WI38 (cell line): Measurements from ENCODE around the gene IL3RA.
"Not testable (repeated sequence)": the region's sequence is repeated elsewhere in the genome, so short reads cannot be mapped to it uniquely, and the experiment has no call there.

Experiments
- H3K4me3 ChIP-seq: 2 replicates; pipeline ENCODE4 v1.5.1; 2011; ENCODE audit warnings: low read depth, mild to moderate bottlenecking, control low read depth, low read length
- TF ChIP-seq, protein P1 (sequence below): IDR thresholded peaks from 2 replicates; pipeline ENCODE4 v1.5.1; 2012; ENCODE audit warnings: low read depth, mild to moderate bottlenecking, control low read depth, low read length

Gene IL3RA

DNA sequence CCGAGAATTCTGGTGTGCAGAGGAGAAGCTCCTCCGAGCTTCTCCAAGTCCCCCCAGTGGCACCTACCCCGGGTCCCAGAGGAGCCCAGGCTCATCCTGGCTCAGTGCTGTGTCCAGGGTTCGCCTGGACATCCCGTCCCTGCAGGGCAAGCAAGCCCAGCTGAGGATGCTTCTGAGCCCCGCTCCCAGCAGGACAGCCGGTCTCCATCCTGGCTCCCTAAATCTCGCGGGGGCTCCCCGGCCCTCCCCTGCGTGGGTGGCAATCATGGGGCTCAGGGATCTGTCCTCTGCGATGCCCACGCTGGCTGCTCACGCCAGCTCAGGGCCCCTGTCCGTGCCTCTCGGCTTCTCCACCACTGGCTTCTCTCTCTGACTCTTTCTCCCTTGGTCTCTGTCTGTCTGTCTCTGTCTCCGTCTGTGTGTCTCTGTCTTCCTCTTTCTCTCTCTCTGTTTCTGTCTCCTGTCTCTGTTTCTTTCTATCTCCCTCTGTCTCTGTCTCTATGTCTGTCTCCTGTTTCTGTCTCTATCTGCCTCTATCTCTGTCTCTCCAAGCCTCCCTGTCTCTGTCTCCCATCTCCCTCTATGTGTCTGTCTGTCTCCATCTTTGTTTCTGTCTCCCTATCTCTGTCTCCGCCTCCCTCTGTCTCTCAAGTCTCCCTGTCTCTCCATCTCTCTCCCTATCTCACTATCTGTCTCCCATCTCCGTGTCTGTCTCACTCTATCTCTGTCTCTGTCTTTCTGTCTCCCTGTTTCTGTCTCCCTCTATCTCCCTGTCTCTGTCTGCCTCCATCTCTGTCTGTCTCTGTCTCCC, 83.2 kb downstream of the IL3RA start:
- TF ChIP-seq, protein P1, sequence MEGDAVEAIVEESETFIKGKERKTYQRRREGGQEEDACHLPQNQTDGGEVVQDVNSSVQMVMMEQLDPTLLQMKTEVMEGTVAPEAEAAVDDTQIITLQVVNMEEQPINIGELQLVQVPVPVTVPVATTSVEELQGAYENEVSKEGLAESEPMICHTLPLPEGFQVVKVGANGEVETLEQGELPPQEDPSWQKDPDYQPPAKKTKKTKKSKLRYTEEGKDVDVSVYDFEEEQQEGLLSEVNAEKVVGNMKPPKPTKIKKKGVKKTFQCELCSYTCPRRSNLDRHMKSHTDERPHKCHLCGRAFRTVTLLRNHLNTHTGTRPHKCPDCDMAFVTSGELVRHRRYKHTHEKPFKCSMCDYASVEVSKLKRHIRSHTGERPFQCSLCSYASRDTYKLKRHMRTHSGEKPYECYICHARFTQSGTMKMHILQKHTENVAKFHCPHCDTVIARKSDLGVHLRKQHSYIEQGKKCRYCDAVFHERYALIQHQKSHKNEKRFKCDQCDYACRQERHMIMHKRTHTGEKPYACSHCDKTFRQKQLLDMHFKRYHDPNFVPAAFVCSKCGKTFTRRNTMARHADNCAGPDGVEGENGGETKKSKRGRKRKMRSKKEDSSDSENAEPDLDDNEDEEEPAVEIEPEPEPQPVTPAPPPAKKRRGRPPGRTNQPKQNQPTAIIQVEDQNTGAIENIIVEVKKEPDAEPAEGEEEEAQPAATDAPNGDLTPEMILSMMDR = no peak
- no peak overlapping the region for H3K4me3 ChIP-seq

DNA sequence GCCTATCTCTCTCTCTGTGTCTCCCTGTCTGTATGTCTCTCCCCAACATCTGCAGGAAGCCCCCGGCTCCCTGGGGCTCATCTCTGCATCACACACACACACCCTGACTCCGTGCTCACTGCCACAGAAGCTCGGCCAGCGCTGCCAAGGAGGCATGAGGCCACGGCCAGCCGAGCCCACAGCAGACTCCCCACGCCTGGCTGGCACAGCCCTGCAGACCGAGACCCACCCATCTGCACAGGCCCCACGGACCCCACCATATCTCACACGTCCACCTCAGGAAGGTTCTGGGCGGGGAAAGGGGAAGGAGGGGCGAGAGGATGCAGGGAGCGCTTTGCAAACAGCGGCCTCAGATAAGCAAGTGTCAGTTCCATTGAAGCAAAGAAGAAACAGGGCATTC, 83.8 kb downstream of the IL3RA start:
- TF ChIP-seq, protein P1 = no peak
- no peak overlapping the region for H3K4me3 ChIP-seq

DNA sequence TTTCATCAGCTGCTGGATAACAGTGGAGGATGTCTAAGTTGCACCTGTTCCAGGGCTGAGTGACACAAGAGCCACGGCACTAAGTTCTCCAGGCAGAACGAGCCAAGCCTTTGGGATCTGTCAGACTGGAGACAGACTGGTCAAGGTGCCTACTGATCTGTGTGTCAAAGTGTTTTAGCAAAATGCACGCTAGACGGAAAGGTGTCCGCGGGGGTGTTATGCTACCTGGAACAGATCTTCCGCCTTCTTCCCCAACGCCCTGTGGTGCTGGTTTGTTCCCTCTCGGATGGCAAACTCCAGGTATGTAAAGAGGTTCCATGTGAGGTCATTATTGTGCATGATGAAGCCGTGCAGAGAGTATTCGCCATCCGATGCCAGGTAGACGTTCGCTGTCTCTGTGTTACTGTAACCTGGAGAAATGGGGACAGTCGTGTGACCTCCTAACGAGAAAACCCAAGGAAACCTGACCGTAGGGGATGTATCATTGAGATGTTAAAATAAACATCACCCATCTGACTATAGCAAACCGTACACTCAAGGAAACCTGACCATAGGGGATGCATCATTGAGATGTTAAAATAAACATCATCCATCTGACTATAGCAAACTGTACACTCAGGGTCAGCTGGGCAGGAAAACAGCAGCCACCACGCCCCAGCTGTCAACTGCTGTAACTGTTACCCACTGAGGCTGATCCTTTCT, 85.0 kb downstream of the IL3RA start:
- H3K4me3 ChIP-seq = no peak overlapping the region
- TF ChIP-seq, protein P1 = no peak

DNA sequence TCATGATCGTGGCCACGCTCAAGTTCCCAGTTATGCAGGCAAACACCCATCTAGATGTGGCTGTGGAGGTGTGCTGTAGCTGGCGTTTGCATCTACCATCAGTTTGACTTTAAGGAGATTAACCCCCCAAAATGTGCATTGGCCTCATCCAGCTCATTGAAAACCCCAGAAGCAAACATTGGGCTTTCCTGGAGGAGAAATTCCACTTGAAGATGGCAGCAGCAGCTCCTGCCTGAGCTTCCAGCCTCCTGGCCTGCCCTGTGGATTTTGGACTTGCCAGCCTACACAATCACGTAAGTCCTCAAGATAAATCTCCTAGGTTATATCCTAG, 85.5 kb downstream of the IL3RA start:
- H3K4me3 ChIP-seq = no peak overlapping the region
- TF ChIP-seq, protein P1 = no peak

DNA sequence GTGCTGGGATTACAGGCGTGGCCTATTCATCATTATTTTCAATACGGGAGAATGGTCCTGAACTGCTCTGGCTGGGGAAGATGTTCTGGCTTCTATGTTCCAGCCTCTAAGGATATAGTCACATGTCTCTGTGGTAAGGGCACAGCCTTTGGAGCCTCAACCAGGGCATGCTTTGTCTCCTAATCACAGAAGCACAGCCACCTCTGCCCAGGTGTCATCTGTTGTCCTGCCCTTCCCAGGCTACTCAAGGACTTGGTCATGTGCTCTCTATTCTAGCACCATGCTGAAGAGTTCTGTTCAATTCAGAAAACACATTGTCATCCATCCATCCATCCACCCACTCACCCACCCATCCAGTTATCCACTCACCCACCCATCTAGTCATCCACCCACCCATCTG, 86.6 kb downstream of the IL3RA start:
- H3K4me3 ChIP-seq = no peak overlapping the region
- TF ChIP-seq, protein P1 = no peak

DNA sequence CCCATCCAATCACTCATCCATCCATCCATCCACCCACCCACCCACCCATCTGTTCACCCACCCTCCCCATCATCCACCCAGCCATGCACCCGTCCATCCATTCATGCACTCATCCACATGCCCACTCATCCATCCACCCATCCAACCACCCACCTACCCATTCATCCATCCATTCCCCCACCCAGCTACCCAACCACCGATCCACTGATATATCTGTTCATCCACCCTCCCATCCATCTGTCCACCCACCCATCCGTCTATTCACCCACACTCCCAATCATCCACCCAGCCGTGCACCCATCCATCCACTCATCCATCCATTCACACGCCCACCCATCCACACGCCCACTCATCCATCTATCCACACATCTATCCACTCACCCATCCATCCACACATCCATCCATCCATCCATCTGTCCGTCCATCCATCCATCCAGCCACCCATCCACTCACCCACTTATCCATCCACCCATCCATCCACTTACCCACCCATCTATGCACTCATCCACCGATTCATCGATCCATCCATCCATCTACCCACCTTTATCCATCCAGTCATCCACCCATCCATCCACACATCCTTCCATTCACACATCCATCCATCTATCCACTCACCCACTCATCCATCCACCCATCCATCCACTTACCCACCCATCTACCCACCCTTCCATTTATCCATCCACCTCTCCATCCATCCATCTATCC, 87.7 kb downstream of the IL3RA start:
- TF ChIP-seq, protein P1 = no peak

DNA sequence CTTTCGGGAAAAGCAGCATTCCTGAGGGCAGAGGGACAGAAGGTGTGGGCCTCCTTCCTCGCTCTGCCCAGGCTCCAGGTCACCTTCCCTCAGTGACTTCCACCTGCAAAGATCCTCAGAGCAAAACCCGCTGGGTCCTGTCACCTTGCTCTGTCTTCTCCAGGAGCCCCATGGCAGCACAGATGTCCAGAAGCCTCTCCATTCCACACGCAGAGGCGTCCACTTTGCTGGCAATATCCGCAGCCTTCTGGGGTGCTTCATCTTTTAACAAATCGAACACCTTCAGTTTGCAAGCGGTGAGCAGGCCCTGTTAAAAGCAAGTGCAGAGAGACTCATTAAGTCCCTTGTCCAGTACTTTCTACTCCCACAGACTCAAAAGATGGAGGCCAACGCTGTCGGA, 88.8 kb downstream of the IL3RA start:
- H3K4me3 ChIP-seq = no peak overlapping the region
- TF ChIP-seq, protein P1 = no peak

More for the DNA sequence above, 87.7 kb downstream of the IL3RA start:
- H3K4me3 ChIP-seq = no peak overlapping the region

DNA sequence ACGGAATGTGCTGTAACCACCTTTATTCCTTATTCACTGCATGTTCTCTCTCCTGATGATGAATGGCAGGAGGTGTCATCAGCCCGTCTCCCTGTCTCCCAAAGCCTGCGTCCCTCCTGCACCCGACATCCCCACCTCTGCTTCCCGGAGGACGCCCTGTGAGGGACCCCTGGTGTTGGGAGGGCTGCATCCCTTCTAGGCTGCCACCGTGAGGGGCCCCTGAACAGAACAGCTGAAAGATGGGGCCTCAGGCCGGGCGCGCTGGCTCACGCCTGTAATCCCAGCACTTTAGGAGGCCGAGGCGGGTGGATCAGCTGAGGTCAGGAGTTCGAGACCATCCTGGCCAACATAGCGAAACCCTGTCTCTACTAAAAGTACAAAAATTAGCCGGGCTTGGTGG, 89.7 kb downstream of the IL3RA start:
- not testable (repeated sequence) for H3K4me3 ChIP-seq
